Skeletal muscle tissue (tissue), 4 donors: Measurements from ENCODE around the gene AP1B1. TPM values are rescaled to one million over a fixed set of nuclear protein-coding genes. Genes with fewer than 3 reads are reported as not detected.
A peak's percentile ranks its signal among the peaks of the same experiment; 100 is the strongest.

ENCODE experiments used
- H3K27ac ChIP-seq: one replicate; pipeline ENCODE4 v1.7.0; 2013; ENCODE audit warnings: mild to moderate bottlenecking, low read depth, low read length, inconsistent platforms
- H3K27me3 ChIP-seq, 3 donors: one replicate each; pipeline ENCODE4 v1.7.0; 2013; ENCODE audit warnings: low read length in 3 of 3; ENCODE audit not compliant: control insufficient read depth in 3 of 3, insufficient read depth in 3 of 3
- H3K36me3 ChIP-seq, 3 donors: one replicate each; pipeline ENCODE4 v1.7.0; 2013; ENCODE audit warnings: low read length in 3 of 3; ENCODE audit not compliant: control insufficient read depth in 3 of 3, insufficient read depth in 3 of 3
- H3K4me1 ChIP-seq, 3 donors: one replicate each; pipeline ENCODE4 v1.7.0; 2013; ENCODE audit warnings: low read length in 3 of 3, mild to moderate bottlenecking in 3 of 3; ENCODE audit not compliant: control insufficient read depth in 3 of 3, insufficient read depth in 3 of 3
- H3K4me3 ChIP-seq, 3 donors: one replicate each; pipeline ENCODE4 v1.7.0; 2013; ENCODE audit warnings: low read length in 3 of 3
- H3K9ac ChIP-seq, 3 donors: one replicate each; pipeline ENCODE4 v1.7.0; 2013; ENCODE audit warnings: low read length in 3 of 3, mild to moderate bottlenecking in 3 of 3, moderate library complexity in 2 of 3, low read depth in 1 of 3
- H3K9me3 ChIP-seq, 3 donors: one replicate each; pipeline ENCODE4 v1.7.0; 2013; ENCODE audit warnings: low read length in 3 of 3; ENCODE audit not compliant: control insufficient read depth in 3 of 3
- total RNA-seq: library from RNA; depleted of rRNA; stranded (reverse); fragments of >200 nt; gene quantifications from one replicate; pipeline ENCODE4 v1.2.3, GENCODE V29; 2014
- donor health status: Osteomylitis.

Gene AP1B1
- total RNA-seq, 1 donor from 2014 or later, result 23.0 TPM

GRCh38 chr22:29320546-29320945 lies 67.8 kb downstream of the AP1B1 start:
- H3K36me3 ChIP-seq, result no peaks in the 10 kb centered on the region
- H3K27me3 ChIP-seq, result peaks cover 8 to 11% (median 10%) of the 10 kb centered on the region in 3 donors

GRCh38 chr22:29319072-29319471 lies 69.3 kb downstream of the AP1B1 start:
- Histone ChIP-seq H3K27me3 (peaks cover 20% of the 10 kb centered on the region in 3 donors), H3K9me3 (no peaks in the 10 kb centered on the region), H3K27ac (no peak overlapping the region), H3K9ac (no peak overlapping the region), H3K4me3 (no peak overlapping the region), H3K36me3 (no peaks in the 10 kb centered on the region), H3K4me1 (peaks cover 6 to 11% (median 10%) of the 10 kb centered on the region in 3 donors)

More at GRCh38 chr22:29320546-29320945, 67.8 kb downstream of the AP1B1 start:
- Histone ChIP-seq H3K9ac (no peak overlapping the region), H3K4me3 (no peak overlapping the region), H3K27ac (no peak overlapping the region), H3K9me3 (no peaks in the 10 kb centered on the region), H3K4me1 (peaks cover 0 to 2% (median 0%) of the 10 kb centered on the region in 3 donors)

DNA sequence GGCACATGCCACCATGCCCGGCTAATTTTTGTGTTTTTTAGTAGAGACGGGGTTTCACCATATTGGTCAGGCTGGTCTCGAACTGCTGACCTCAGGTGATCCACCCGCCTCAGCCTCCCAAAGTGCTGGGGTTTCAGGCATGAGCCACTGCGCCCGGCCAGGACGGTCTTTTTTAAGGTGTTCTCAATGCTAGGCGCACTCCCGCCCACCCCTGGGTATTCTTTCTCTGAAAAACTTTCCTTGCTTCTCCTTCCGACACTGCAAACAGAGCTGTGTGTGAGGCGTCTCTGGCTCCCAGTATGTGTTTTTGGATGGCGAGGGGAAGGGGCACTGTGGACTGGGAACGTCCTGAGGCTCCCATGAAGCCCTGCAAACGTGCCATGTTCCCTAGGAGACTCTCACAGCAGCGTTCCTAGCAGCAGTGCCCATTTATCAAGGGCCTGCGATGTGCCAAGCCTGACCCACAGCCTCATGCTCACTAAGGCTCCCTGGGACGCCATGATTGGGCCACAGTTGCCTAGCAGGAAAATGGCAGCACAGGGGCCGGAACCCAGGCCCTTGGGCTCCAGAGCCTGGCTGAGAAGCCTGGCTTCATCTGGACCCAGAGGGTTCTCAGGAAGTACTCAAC lies 70.4 kb downstream of the AP1B1 start:
- H3K4me1 ChIP-seq, result peaks cover 17 to 21% (median 20%) of the 10 kb centered on the region in 3 donors
- H3K36me3 ChIP-seq, result no peaks in the 10 kb centered on the region
- H3K4me3 ChIP-seq, result no peak overlapping the region
- H3K9ac ChIP-seq, result no peak overlapping the region
- H3K27me3 ChIP-seq, result peaks cover 29 to 31% (median 31%) of the 10 kb centered on the region in 3 donors
- no peak overlapping the region for H3K27ac ChIP-seq
- H3K9me3 ChIP-seq, result no peaks in the 10 kb centered on the region

- H3K4me1 ChIP-seq, result peaks cover 20 to 28% (median 23%) of the 10 kb centered on the region in 3 donors
- no peak overlapping the region for H3K4me3 ChIP-seq
- H3K9me3 ChIP-seq, result no peaks in the 10 kb centered on the region
- H3K9ac ChIP-seq, result no peak overlapping the region
- no peak overlapping the region for H3K27ac ChIP-seq
- H3K36me3 ChIP-seq, result no peaks in the 10 kb centered on the region
- peaks cover 30 to 47% (median 33%) of the 10 kb centered on the region in 3 donors for H3K27me3 ChIP-seq
Observed at GRCh38 chr22:29316141-29316828, 72.1 kb downstream of the AP1B1 start.

- H3K4me1 ChIP-seq, result peaks cover 24 to 32% (median 27%) of the 10 kb centered on the region in 3 donors
- no peaks in the 10 kb centered on the region for H3K36me3 ChIP-seq
- H3K9me3 ChIP-seq, result no peaks in the 10 kb centered on the region
- H3K4me3 ChIP-seq, result peak within 1 kb of the TSS in 2 of 3 donors; percentile 46 to 52
- no peak within 1 kb of the TSS for H3K27ac ChIP-seq
- H3K27me3 ChIP-seq, result peaks cover 30 to 52% (median 33%) of the 10 kb centered on the region in 3 donors
- peak within 1 kb of the TSS in 1 of 3 donors; percentile 54 for H3K9ac ChIP-seq
Observed at GRCh38 chr22:29315286-29316140, 72.9 kb downstream of the AP1B1 start, which contains the start of gene RASL10A. Gene RASL10A (minus strand): TSS chr22:29315697. CDS start chr22:29315246, 451 bp downstream.

DNA sequence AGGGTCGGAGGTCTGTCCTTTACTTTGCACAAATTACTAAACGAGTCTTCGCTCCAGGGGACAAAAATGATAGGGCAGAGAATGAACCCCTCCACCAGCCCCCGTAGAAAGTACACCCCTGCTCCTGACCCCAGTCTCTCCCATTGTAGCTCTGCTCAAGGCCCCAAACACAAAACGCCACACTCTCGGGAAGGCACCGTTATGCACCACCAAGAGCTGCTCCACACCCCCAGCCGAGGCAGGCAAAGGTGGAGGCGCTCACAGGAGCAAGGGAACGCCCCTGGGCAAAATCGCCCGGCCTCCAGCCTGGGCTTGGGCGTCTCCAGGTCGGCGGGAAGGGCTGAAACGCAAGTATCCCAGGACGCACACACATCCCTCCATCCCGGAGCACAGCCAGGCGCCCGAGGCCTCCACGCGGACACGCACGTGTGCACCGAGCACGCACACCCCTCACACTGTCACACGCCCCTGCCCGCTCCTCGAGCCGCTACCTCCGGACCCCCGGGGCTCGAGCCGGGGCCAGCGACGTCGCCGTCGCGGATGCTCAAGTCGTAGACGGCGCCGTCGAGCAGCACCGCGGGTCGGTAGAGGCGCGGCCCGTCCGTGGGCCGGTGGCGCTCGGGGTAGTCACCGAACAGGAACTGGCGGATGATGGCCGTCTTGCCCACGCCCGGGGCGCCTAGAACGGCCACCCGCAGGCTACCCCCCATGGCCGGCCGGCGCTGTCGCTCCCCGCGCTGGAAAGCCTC lies 73.7 kb downstream of the AP1B1 start:
- no peaks in the 10 kb centered on the region for H3K9me3 ChIP-seq
- peaks cover 30 to 54% (median 33%) of the 10 kb centered on the region in 3 donors for H3K27me3 ChIP-seq
- H3K27ac ChIP-seq, result no peak overlapping the region
- no peaks in the 10 kb centered on the region for H3K36me3 ChIP-seq
- peak overlapping the region in 1 of 3 donors; percentile 54 for H3K9ac ChIP-seq
- peaks cover 30 to 38% (median 33%) of the 10 kb centered on the region in 3 donors for H3K4me1 ChIP-seq
- peak overlapping the region in 2 of 3 donors; percentile 46 to 52 for H3K4me3 ChIP-seq

- Histone ChIP-seq H3K9ac (peak overlapping the region in 1 of 3 donors; percentile 54), H3K27me3 (peaks cover 30 to 54% (median 33%) of the 10 kb centered on the region in 3 donors), H3K4me3 (no peak overlapping the region), H3K9me3 (no peaks in the 10 kb centered on the region), H3K27ac (no peak overlapping the region), H3K36me3 (no peaks in the 10 kb centered on the region), H3K4me1 (peaks cover 39 to 47% (median 42%) of the 10 kb centered on the region in 3 donors)
Observed at GRCh38 chr22:29313576-29314466, 74.5 kb downstream of the AP1B1 start.

- Histone ChIP-seq H3K9me3 (no peaks in the 10 kb centered on the region), H3K27me3 (peaks cover 30 to 54% (median 33%) of the 10 kb centered on the region in 3 donors), H3K36me3 (no peaks in the 10 kb centered on the region), H3K4me3 (no peak overlapping the region), H3K4me1 (peaks cover 45 to 53% (median 49%) of the 10 kb centered on the region in 3 donors), H3K27ac (no peak overlapping the region), H3K9ac (no peak overlapping the region)
Observed at GRCh38 chr22:29313126-29313575, 75.2 kb downstream of the AP1B1 start.
